Endothelial cell of umbilical vein (primary cell): ENCODE measurements around the gene HECTD4. TPM values are rescaled to one million over a fixed set of nuclear protein-coding genes. Genes with fewer than 3 reads are reported as not detected.
A peak's percentile ranks its signal among the peaks of the same experiment; 100 is the strongest.

ENCODE experiments used
- BruUV-seq: library from RNA; stranded (reverse); fragments of 400-500 nt; replicated peaks from 2 replicates; lab custom pipeline; 2021; lab: Mats Ljungman, UMichigan
- CTCF ChIA-PET: fragments of 300-600, 350-600 bp; sonication (Branson Sonifier 250); formaldehyde crosslinking; loops from one replicate; lab custom pipeline; 2021; ENCODE audit warnings: antibody characterized with exemption, inconsistent platforms; lab: Charles Lee
- POLR2A ChIA-PET: fragments of 300-600, 350-600 bp; sonication (Branson Sonifier 250); formaldehyde crosslinking; loops from one replicate; lab custom pipeline; 2021; ENCODE audit warnings: antibody characterized with exemption, inconsistent platforms; lab: Charles Lee
- DNase-seq: peaks from one replicate; pipeline ENCODE4 v3.0.0-alpha.2; 2011; ENCODE audit warnings: low read depth, low spot score
- FAIRE-seq: peaks from 2 replicates; lab custom pipeline; 2011; peaks lifted over from hg19 to GRCh38; lab: Jason Lieb, UNC
- H2AFZ ChIP-seq: 2 replicates; pipeline ENCODE4 v1.6.0; 2012; ENCODE audit warnings: low read depth, low read length, control low read depth, inconsistent platforms
- H3K27ac ChIP-seq: 2 replicates; pipeline ENCODE4 v1.5.1; 2011; ENCODE audit warnings: low read depth, mild to moderate bottlenecking, control low read depth, low read length, moderate library complexity; ENCODE audit not compliant: insufficient read depth
- H3K27me3 ChIP-seq, 2 experiments: 2 replicates each; pipeline versions ENCODE4 v1.6.0 to v1.6.1; 2011; ENCODE audit warnings: low read length in 2 of 2, mixed read lengths in 1 of 2; ENCODE audit not compliant: control insufficient read depth in 2 of 2, insufficient read depth in 2 of 2
- H3K36me3 ChIP-seq, 2 experiments: 2 replicates in 1 of 2; 3 replicates in 1 of 2; pipeline ENCODE4 v1.5.1; 2011; ENCODE audit warnings: low read length in 2 of 2, mild to moderate bottlenecking in 1 of 2, moderate library complexity in 1 of 2; ENCODE audit not compliant: control insufficient read depth in 2 of 2, insufficient read depth in 2 of 2; ENCODE audit errors: extremely low read depth in 1 of 2
- H3K4me1 ChIP-seq: 3 replicates; pipeline ENCODE4 v1.5.1; 2011; ENCODE audit warnings: mild to moderate bottlenecking, low read length; ENCODE audit not compliant: control insufficient read depth, insufficient read depth; ENCODE audit errors: extremely low read depth
- H3K4me2 ChIP-seq: 2 replicates; pipeline ENCODE4 v1.6.1; 2011; ENCODE audit warnings: low read length, control low read depth, mixed read lengths; ENCODE audit not compliant: insufficient read depth
- H3K4me3 ChIP-seq, 3 experiments: fragments of 200-600 bp in 1 of 3; sonication (generic), shearing (Covaris generic) in 1 of 3; replicated peaks in 1 of 3; 2 replicates each; pipeline ENCODE4 v1.5.1; 2011 to 2016; ENCODE audit warnings: control low read depth in 3 of 3, low read length in 3 of 3, mild to moderate bottlenecking in 2 of 3, inconsistent platforms in 1 of 3, low read depth in 1 of 3, moderate library complexity in 1 of 3; ENCODE audit not compliant: insufficient read depth in 1 of 3
- H3K79me2 ChIP-seq: 2 replicates; pipeline ENCODE4 v1.6.0; 2012; ENCODE audit warnings: low read length, inconsistent platforms; ENCODE audit not compliant: control insufficient read depth, insufficient read depth
- H3K9ac ChIP-seq: replicated peaks from 2 replicates; pipeline ENCODE3; 2011; ENCODE audit warnings: low read length, control low read depth; ENCODE audit not compliant: insufficient read depth; ENCODE audit errors: extremely low read depth
- H3K9me1 ChIP-seq: replicated peaks from 3 replicates; pipeline ENCODE4 v1.6.0; 2011; ENCODE audit warnings: mild to moderate bottlenecking, low read length; ENCODE audit not compliant: control insufficient read depth, insufficient read depth; ENCODE audit errors: extremely low read depth
- H3K9me3 ChIP-seq: replicated peaks from 2 replicates; pipeline ENCODE4 v1.5.1; 2012; ENCODE audit warnings: low read length, inconsistent platforms; ENCODE audit not compliant: control insufficient read depth, insufficient read depth
- H4K20me1 ChIP-seq: replicated peaks from 2 replicates; pipeline ENCODE3; 2011; ENCODE audit warnings: mild to moderate bottlenecking, low read length; ENCODE audit not compliant: control insufficient read depth, insufficient read depth; ENCODE audit errors: extremely low read depth
- EZH2 ChIP-seq: IDR thresholded peaks from 2 replicates; pipeline ENCODE4 v1.6.1; 2012; ENCODE audit warnings: borderline replicate concordance, low read depth, mild to moderate bottlenecking, moderate library complexity, low read length, inconsistent platforms; ENCODE audit not compliant: severe bottlenecking
- FOS ChIP-seq: IDR thresholded peaks from 2 replicates; pipeline ENCODE4 v1.6.1; 2011; ENCODE audit warnings: mild to moderate bottlenecking, low read length, moderate library complexity, borderline replicate concordance; ENCODE audit not compliant: insufficient read depth
- GATA2 ChIP-seq: IDR thresholded peaks from 2 replicates; pipeline ENCODE4 v1.7.0; 2011; ENCODE audit warnings: low read depth, mild to moderate bottlenecking, moderate library complexity, mixed read lengths, low read length; ENCODE audit not compliant: insufficient read length, insufficient read depth
- JUN ChIP-seq: IDR thresholded peaks from 2 replicates; pipeline ENCODE4 v1.6.1; 2011; ENCODE audit warnings: borderline replicate concordance, low read depth; ENCODE audit not compliant: insufficient read length, insufficient read depth
- MYC ChIP-seq: IDR thresholded peaks from one replicate; pipeline ENCODE4 v1.6.1; 2011; ENCODE audit warnings: mild to moderate bottlenecking, low read depth, low read length
- POLR2A ChIP-seq: IDR thresholded peaks from 2 replicates; pipeline ENCODE4 v1.6.1; 2012; ENCODE audit warnings: low read depth, mild to moderate bottlenecking, control low read depth, low read length
- POLR2AphosphoS5 ChIP-seq: IDR thresholded peaks from 2 replicates; pipeline ENCODE4 v1.6.1; 2012; ENCODE audit warnings: low read depth, mild to moderate bottlenecking, control low read depth, low read length, moderate library complexity; ENCODE audit not compliant: insufficient read depth
- dilution Hi-C: fragments of 300-500 bp; cut with MboI; formaldehyde crosslinking; loops from one replicate; pipeline ENCODE4 v1.15.0; 2019; ENCODE audit warnings: low sequenced_read_pairs; ENCODE audit not compliant: extremely low pct_ligation_motif_present
- intact Hi-C: fragments of 100-400 bp; cut with micrococcal nuclease; formaldehyde crosslinking; loops from one replicate; pipeline ENCODE4 v1.10.0; 2022
- polyA plus RNA-seq, 4 experiments: library from polyadenylated mRNA; depleted of rRNA in 3 of 4; stranded (reverse) in 3 of 4; unstranded in 1 of 4; fragments of >200 nt; gene quantifications; 2 replicates each; pipeline versions ENCODE4 v1.2.1 to v1.2.3, GENCODE V29; 2011 to 2012; ENCODE audit warnings: missing spikeins in 1 of 4
- total RNA-seq: library from RNA; stranded (reverse); gene quantifications from 2 replicates; pipeline ENCODE4 v1.2.3, GENCODE V29; 2021
- TF ChIP-seq, protein P1 (sequence below): IDR thresholded peaks from 2 replicates; pipeline ENCODE4 v1.6.1; 2011; ENCODE audit not compliant: insufficient read depth, insufficient read length
- TF ChIP-seq, protein P2 (sequence below), 2 donors: IDR thresholded peaks; 1 replicate in 1 of 2; 2 replicates in 1 of 2; pipeline ENCODE4 v1.5.1; 2011; ENCODE audit warnings: low read length in 2 of 2, mild to moderate bottlenecking in 2 of 2, moderate library complexity in 2 of 2, control low read depth in 1 of 2, inconsistent platforms in 1 of 2, low read depth in 1 of 2; ENCODE audit not compliant: insufficient read depth in 1 of 2; ENCODE audit errors: extremely low read depth in 1 of 2

HECTD4 gene
- total and polyA plus RNA-seq, 2 donors (not counting 3 experiments of a cell fraction or from before 2014, with no cell fraction given) = 9.7 to 47.7 TPM

DNA sequence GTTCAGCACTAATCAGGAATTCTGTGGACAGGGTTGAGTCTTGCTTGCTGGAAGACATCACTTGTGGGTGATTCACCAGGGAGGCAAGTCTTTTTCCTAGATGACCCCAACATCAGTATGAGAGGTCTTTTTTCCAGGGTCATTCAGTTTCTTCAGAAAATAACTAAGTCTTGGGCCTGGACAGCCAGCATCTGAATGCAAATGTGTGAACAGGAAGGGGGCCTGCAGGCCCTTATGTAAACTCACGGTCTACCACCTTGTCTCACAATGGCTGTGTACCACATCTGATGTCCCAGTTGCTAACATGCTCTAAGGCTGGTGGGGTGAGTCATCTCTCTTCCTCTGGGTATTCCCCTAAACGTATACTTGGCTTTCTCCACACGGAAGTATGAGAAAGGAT lies 79.2 kb downstream of the HECTD4 start:
- peak overlapping the region; percentile 71 for H3K27ac ChIP-seq
- no peaks in the 10 kb centered on the region for H3K27me3 ChIP-seq
- FAIRE-seq (peak; percentile 86), DNase-seq (peak; percentile 85)
- TF ChIP-seq FOS (peak; percentile 77), JUN (peak; percentile 88), MYC (no peak), GATA2 (no peak), POLR2AphosphoS5 (peak; percentile 34)
- H2AFZ ChIP-seq = no peak overlapping the region
- no peak overlapping the region for H3K4me2 ChIP-seq
- H3K9ac ChIP-seq = peak overlapping the region; percentile 14
- dilution Hi-C loops (no loop called here), intact Hi-C loops (no loop called here)
- peaks cover 9% of the 10 kb centered on the region for H3K4me1 ChIP-seq
- BruUV-seq = no TSS peak
- no peaks in the 10 kb centered on the region for H4K20me1 ChIP-seq
- no peak overlapping the region for H3K4me3 ChIP-seq
- no peaks in the 10 kb centered on the region for H3K79me2 ChIP-seq
- H3K36me3 ChIP-seq = peaks cover 9 to 11% of the 10 kb centered on the region in 2 experiments
- ChIA-PET CTCF (interaction anchor here (1.3 kb wide), 1 partner anchor 23 kb away, joined by 4 read pairs; no protein-coding TSS in a partner anchor), POLR2A (no interaction called here)
- no peaks in the 10 kb centered on the region for H3K9me3 ChIP-seq
- H3K9me1 ChIP-seq = no peaks in the 10 kb centered on the region

DNA sequence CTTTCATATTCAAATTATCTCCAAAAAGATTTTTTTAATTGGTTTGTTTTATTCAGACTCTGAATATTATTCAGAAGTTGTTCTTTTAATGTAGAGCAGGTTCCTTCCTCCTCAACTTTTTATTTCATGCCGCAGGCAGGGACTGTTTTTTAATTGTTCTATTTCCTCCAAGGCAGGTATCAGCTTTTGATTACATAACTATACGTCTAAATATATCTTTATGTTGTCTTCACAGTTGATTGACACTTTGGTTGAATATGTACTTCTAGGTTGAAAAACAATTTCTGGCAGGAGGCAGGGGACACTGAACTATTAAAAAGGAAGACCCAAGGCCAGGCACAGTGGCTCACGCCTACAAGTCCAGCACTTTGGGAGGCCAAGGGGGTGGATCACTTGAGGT lies 82.5 kb downstream of the HECTD4 start:
- dilution Hi-C loops = no loop called here

More for the DNA sequence above, 82.5 kb downstream of the HECTD4 start:
- Histone ChIP-seq H4K20me1 (no peaks in the 10 kb centered on the region), H2AFZ (no peak overlapping the region), H3K9me3 (no peaks in the 10 kb centered on the region), H3K4me1 (peaks cover 9% of the 10 kb centered on the region), H3K79me2 (no peaks in the 10 kb centered on the region), H3K9me1 (no peaks in the 10 kb centered on the region), H3K9ac (no peak overlapping the region), H3K4me3 (no peak overlapping the region), H3K4me2 (no peak overlapping the region), H3K27me3 (no peaks in the 10 kb centered on the region), H3K27ac (no peak overlapping the region), H3K36me3 (peaks cover 0 to 4% of the 10 kb centered on the region in 2 experiments)
- CTCF ChIA-PET = interaction anchor here (1.4 kb wide), 1 partner anchor 21 kb away, joined by 4 read pairs; no protein-coding TSS in a partner anchor
- FAIRE-seq (no peak), DNase-seq (no peak)
- intact Hi-C loops = no loop called here
- BruUV-seq = no TSS peak
- POLR2A ChIA-PET = no interaction called here
- TF ChIP-seq POLR2AphosphoS5 (no peak), JUN (no peak), FOS (no peak), GATA2 (no peak), EZH2 (no peak), POLR2A (no peak), MYC (no peak)
- TF ChIP-seq, protein P1, sequence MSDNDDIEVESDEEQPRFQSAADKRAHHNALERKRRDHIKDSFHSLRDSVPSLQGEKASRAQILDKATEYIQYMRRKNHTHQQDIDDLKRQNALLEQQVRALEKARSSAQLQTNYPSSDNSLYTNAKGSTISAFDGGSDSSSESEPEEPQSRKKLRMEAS = no peak
- TF ChIP-seq, protein P2, sequence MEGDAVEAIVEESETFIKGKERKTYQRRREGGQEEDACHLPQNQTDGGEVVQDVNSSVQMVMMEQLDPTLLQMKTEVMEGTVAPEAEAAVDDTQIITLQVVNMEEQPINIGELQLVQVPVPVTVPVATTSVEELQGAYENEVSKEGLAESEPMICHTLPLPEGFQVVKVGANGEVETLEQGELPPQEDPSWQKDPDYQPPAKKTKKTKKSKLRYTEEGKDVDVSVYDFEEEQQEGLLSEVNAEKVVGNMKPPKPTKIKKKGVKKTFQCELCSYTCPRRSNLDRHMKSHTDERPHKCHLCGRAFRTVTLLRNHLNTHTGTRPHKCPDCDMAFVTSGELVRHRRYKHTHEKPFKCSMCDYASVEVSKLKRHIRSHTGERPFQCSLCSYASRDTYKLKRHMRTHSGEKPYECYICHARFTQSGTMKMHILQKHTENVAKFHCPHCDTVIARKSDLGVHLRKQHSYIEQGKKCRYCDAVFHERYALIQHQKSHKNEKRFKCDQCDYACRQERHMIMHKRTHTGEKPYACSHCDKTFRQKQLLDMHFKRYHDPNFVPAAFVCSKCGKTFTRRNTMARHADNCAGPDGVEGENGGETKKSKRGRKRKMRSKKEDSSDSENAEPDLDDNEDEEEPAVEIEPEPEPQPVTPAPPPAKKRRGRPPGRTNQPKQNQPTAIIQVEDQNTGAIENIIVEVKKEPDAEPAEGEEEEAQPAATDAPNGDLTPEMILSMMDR (IDR thresholded peaks at IDR 0.05; ENCODE audit: extremely low read depth in 1 of 2, insufficient read depth in 1 of 2, low read depth in 1 of 2, low read length in 2 of 2) = no peak
